ENCODE measurements around the gene ITFG1. TPM values are rescaled to one million over a fixed set of nuclear protein-coding genes. Genes with fewer than 3 reads are reported as not detected.
A peak's percentile ranks its signal among the peaks of the same experiment; 100 is the strongest.

Gene ITFG1
- total and polyA plus RNA-seq, 2 of the 13 experiments (the other 11 are each of a cell fraction or from before 2014, with no cell fraction given) = 74.5 to 150 TPM

- TF ChIP-seq, protein P1, sequence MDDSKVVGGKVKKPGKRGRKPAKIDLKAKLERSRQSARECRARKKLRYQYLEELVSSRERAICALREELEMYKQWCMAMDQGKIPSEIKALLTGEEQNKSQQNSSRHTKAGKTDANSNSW (CRISPR knock-in tag; IDR thresholded peaks at IDR 0.05; ENCODE audit: borderline replicate concordance) = no peak
- no peak for TF ChIP-seq NCOA5 (CRISPR knock-in tag; IDR thresholded peaks at IDR 0.05)
- no peak for TF ChIP-seq TCF7L2 (IDR thresholded peaks at IDR 0.05; ENCODE audit: low read depth, low read length)
- TF ChIP-seq, protein P2, sequence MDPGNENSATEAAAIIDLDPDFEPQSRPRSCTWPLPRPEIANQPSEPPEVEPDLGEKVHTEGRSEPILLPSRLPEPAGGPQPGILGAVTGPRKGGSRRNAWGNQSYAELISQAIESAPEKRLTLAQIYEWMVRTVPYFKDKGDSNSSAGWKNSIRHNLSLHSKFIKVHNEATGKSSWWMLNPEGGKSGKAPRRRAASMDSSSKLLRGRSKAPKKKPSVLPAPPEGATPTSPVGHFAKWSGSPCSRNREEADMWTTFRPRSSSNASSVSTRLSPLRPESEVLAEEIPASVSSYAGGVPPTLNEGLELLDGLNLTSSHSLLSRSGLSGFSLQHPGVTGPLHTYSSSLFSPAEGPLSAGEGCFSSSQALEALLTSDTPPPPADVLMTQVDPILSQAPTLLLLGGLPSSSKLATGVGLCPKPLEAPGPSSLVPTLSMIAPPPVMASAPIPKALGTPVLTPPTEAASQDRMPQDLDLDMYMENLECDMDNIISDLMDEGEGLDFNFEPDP (CRISPR knock-in tag; conservative IDR thresholded peaks at IDR 0.05) = no peak
- TF ChIP-seq JUN (CRISPR knock-in tag; IDR thresholded peaks at IDR 0.05) = 0 out of 2 replicates have a peak, but pooled peaks have one; percentile 49
- no peak; the same call in 1 of the 2 replicates for TF ChIP-seq ZIK1 (CRISPR knock-in tag; IDR thresholded peaks at IDR 0.05; ENCODE audit: borderline replicate concordance, low read depth)
- no peak for TF ChIP-seq TOE1 (CRISPR knock-in tag; IDR thresholded peaks at IDR 0.05)
- TF ChIP-seq ZNF7 (CRISPR knock-in tag; IDR thresholded peaks at IDR 0.05) = no peak
- TF ChIP-seq POGZ (CRISPR knock-in tag; IDR thresholded peaks at IDR 0.05) = peak; percentile 90
- peak; percentile 74; the same call in 1 of the 2 replicates for TF ChIP-seq KMT2A (CRISPR knock-in tag; IDR thresholded peaks at IDR 0.05)
- no peak for TF ChIP-seq CCDC6 (CRISPR knock-in tag; IDR thresholded peaks at IDR 0.05)
- no peak for TF ChIP-seq ZNF75D (CRISPR knock-in tag; IDR thresholded peaks at IDR 0.05; ENCODE audit: borderline replicate concordance)
- no peak for TF ChIP-seq ZNF354B (CRISPR knock-in tag; IDR thresholded peaks at IDR 0.05)
- no peak for TF ChIP-seq ZNF660 (CRISPR knock-in tag; IDR thresholded peaks at IDR 0.05; ENCODE audit: borderline replicate concordance, low read depth)
- TF ChIP-seq, protein P3, sequence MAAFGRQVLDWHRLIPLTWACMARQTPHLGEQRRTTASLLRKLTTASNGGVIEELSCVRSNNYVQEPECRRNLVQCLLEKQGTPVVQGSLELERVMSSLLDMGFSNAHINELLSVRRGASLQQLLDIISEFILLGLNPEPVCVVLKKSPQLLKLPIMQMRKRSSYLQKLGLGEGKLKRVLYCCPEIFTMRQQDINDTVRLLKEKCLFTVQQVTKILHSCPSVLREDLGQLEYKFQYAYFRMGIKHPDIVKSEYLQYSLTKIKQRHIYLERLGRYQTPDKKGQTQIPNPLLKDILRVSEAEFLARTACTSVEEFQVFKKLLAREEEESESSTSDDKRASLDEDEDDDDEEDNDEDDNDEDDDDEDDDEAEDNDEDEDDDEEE (CRISPR knock-in tag; IDR thresholded peaks at IDR 0.05) = no peak
- TF ChIP-seq HES4 (CRISPR knock-in tag; IDR thresholded peaks at IDR 0.05; ENCODE audit: borderline replicate concordance) = no peak
- TF ChIP-seq ZNF766 (CRISPR knock-in tag; IDR thresholded peaks at IDR 0.05; ENCODE audit: borderline replicate concordance) = 0 out of 2 replicates have a peak, but pooled peaks have one; percentile 60
- TF ChIP-seq EP300 (IDR thresholded peaks at IDR 0.05; ENCODE audit: low read depth in 2 of 2, low read length in 2 of 2) = no peak
- peak; percentile 56; the same call in 1 of the 2 replicates for TF ChIP-seq EP300 (CRISPR knock-in tag; IDR thresholded peaks at IDR 0.05; ENCODE audit: borderline replicate concordance)
- no peak for TF ChIP-seq ZNF737 (CRISPR knock-in tag; IDR thresholded peaks at IDR 0.05; ENCODE audit: borderline replicate concordance)
- no peak for TF ChIP-seq ZFAT (CRISPR knock-in tag; conservative IDR thresholded peaks at IDR 0.05)
- no peak for TF ChIP-seq SMAD9 (CRISPR knock-in tag; IDR thresholded peaks at IDR 0.05)
- no peak for TF ChIP-seq GZF1 (CRISPR knock-in tag; IDR thresholded peaks at IDR 0.05)
- no peak for TF ChIP-seq ATAD3A (CRISPR knock-in tag; IDR thresholded peaks at IDR 0.05)
- peak; percentile 58; the same call in 1 of the 2 replicates for TF ChIP-seq DPF2 (CRISPR knock-in tag; IDR thresholded peaks at IDR 0.05; ENCODE audit: borderline replicate concordance, low read depth)
- no peak for TF ChIP-seq ZNF572 (CRISPR knock-in tag; IDR thresholded peaks at IDR 0.05)
- peak; percentile 74; the same call in 1 of the 2 replicates for TF ChIP-seq MEF2D (CRISPR knock-in tag; IDR thresholded peaks at IDR 0.05)
- peak; percentile 26 to 59; a peak in 3 of 4 replicates for TF ChIP-seq POLR2A (IDR thresholded peaks at IDR 0.05; ENCODE audit: insufficient read depth in 1 of 2, low read depth in 2 of 2, low read length in 2 of 2)
- TF ChIP-seq MAF1 (CRISPR knock-in tag; IDR thresholded peaks at IDR 0.05; ENCODE audit: borderline replicate concordance) = no peak
These were observed 31.8 kb upstream of the ITFG1 start (continued) for GRCh38 chr16:47492428-47493377.

Data from HepG2 (cell line).